Naive thymus-derived CD4-positive, alpha-beta T cell (primary cell): Measurements from ENCODE around the gene XKR7. TPM values are rescaled to one million over a fixed set of nuclear protein-coding genes. Genes with fewer than 3 reads are reported as not detected.

Source experiments
- ATAC-seq: fragments of 150-1000 bp; cut with Tn5 transposase; 2 replicates; pipeline ENCODE4 v1.10.0; 2021; ENCODE audit warnings: mild to moderate bottlenecking, moderate library complexity
- CTCF ChIA-PET: fragments of 350-600 bp; sonication (Branson Sonifier 250); formaldehyde crosslinking; loops from one replicate; lab custom pipeline; 2021; ENCODE audit warnings: antibody characterized with exemption; lab: Charles Lee
- POLR2A ChIA-PET: fragments of 350-600 bp; sonication (Branson Sonifier 250); formaldehyde crosslinking; loops from one replicate; lab custom pipeline; 2021; ENCODE audit warnings: antibody characterized with exemption, inconsistent platforms; lab: Charles Lee
- DNase-seq, 9 donors: peaks; one replicate each; pipeline versions ENCODE4 v3.0.0 to v3.0.0-alpha.2; 2020 to 2022; ENCODE audit warnings: mixed read lengths in 1 of 9
- H3K27ac ChIP-seq: one replicate; pipeline ENCODE4 v1.7.0; 2013; ENCODE audit warnings: mild to moderate bottlenecking, low read depth, low read length, moderate library complexity
- H3K27me3 ChIP-seq, 2 donors: one replicate each; pipeline ENCODE4 v1.7.0; 2013; ENCODE audit warnings: low read length in 2 of 2, mild to moderate bottlenecking in 2 of 2, moderate library complexity in 2 of 2; ENCODE audit not compliant: control insufficient read depth in 2 of 2, insufficient read depth in 2 of 2
- H3K36me3 ChIP-seq, 3 experiments: 1 replicate in 2 of 3; 2 replicates in 1 of 3; pipeline ENCODE4 v1.7.0; 2013; ENCODE audit warnings: low read length in 3 of 3, mild to moderate bottlenecking in 3 of 3, moderate library complexity in 1 of 3; ENCODE audit not compliant: insufficient read depth in 3 of 3, control insufficient read depth in 2 of 3
- H3K4me1 ChIP-seq, 2 donors: one replicate each; pipeline ENCODE4 v1.7.0; 2013; ENCODE audit warnings: low read length in 2 of 2, mild to moderate bottlenecking in 2 of 2, moderate library complexity in 1 of 2; ENCODE audit not compliant: control insufficient read depth in 2 of 2, insufficient read depth in 2 of 2
- H3K4me3 ChIP-seq: 2 replicates; pipeline ENCODE4 v1.7.0; 2013; ENCODE audit warnings: mild to moderate bottlenecking, low read length
- H3K9me3 ChIP-seq, 3 experiments: 1 replicate in 2 of 3; 2 replicates in 1 of 3; pipeline ENCODE4 v1.7.0; 2013; ENCODE audit warnings: low read length in 3 of 3; ENCODE audit not compliant: control insufficient read depth in 2 of 3
- H3K27ac Mint-ChIP-seq, 9 donors: one replicate each; pipeline ENCODE4 v1.8.0; 2020 to 2022; ENCODE audit warnings: mixed read lengths in 9 of 9, mild to moderate bottlenecking in 8 of 9, moderate library complexity in 5 of 9, inconsistent platforms in 2 of 9
- H3K27me3 Mint-ChIP-seq, 5 donors: one replicate each; pipeline ENCODE4 v1.8.0; 2021 to 2022; ENCODE audit warnings: mixed read lengths in 5 of 5, mild to moderate bottlenecking in 1 of 5
- H3K36me3 Mint-ChIP-seq, 5 donors: one replicate each; pipeline ENCODE4 v1.8.0; 2020 to 2022; ENCODE audit warnings: mixed read lengths in 5 of 5, mild to moderate bottlenecking in 3 of 5, inconsistent platforms in 1 of 5
- H3K4me1 Mint-ChIP-seq, 7 donors: one replicate each; pipeline ENCODE4 v1.8.0; 2020 to 2022; ENCODE audit warnings: mixed read lengths in 7 of 7, mild to moderate bottlenecking in 3 of 7, inconsistent platforms in 1 of 7
- H3K4me3 Mint-ChIP-seq, 10 donors: one replicate each; pipeline ENCODE4 v1.8.0; 2020 to 2022; ENCODE audit warnings: mild to moderate bottlenecking in 10 of 10, mixed read lengths in 10 of 10, moderate library complexity in 6 of 10, inconsistent platforms in 2 of 10
- H3K9me3 Mint-ChIP-seq, 11 donors: one replicate each; pipeline ENCODE4 v1.8.0; 2020 to 2022; ENCODE audit warnings: mixed read lengths in 11 of 11, mild to moderate bottlenecking in 4 of 11, inconsistent platforms in 1 of 11, moderate library complexity in 1 of 11
- intact Hi-C, 2 donors: fragments of 100-400 bp; cut with micrococcal nuclease; formaldehyde crosslinking; loops; one replicate each; pipeline ENCODE4 v1.15.1; 2023
- polyA plus RNA-seq, 2 donors: library from polyadenylated mRNA; unstranded; fragments of 300-500 nt; fragmentation: Illumina TruSeq; gene quantifications; one replicate each; pipeline ENCODE4 v1.2.3, GENCODE V29; 2021
- total RNA-seq, 6 experiments: library from RNA in 5 of 6; stranded (reverse) in 5 of 6; gene quantifications; 1 replicate in 5 of 6; 2 replicates in 1 of 6; pipeline ENCODE4 v1.2.3 and lab custom pipeline; 2021 to 2026

XKR7 gene
- total and polyA plus RNA-seq, 7 experiments from 2014 or later = 0.05 TPM; not detected in 6

DNA sequence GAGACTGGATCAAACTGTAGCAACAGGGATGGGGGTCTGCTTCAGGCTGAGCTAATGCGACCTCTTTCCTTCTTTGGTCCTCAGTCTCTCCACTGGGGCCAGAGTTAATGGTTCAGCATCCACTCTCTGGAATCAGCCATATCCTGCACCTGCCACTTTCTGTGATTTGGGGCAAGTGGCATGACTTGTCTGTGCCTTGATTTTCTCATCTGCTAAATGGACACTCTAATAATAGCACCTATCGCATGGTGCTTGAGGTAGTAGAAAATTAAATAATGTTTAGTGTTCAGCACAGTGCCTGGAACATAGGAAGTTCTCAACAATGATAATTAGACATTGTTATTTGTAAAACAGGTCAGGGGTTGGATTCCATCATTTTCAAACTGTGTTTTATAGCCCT, 6.3 kb downstream of the XKR7 start:
- no peaks in the 10 kb centered on the region for H3K9me3 ChIP-seq
- no peak overlapping the region for H3K4me3 ChIP-seq
- ChIA-PET POLR2A (no interaction called here), CTCF (no interaction called here)
- H3K4me3 Mint-ChIP-seq = no peak overlapping the region
- H3K9me3 Mint-ChIP-seq = peaks cover 0 to 4% (median 0%) of the 10 kb centered on the region in 11 donors
- peaks cover 17 to 66% (median 39%) of the 10 kb centered on the region in 5 donors for H3K27me3 Mint-ChIP-seq
- DNase-seq (no peak), ATAC-seq (no peak)
- peaks cover 0 to 2% (median 0%) of the 10 kb centered on the region in 7 donors for H3K4me1 Mint-ChIP-seq
- H3K27ac ChIP-seq = no peak overlapping the region
- H3K36me3 Mint-ChIP-seq = no peaks in the 10 kb centered on the region
- no peaks in the 10 kb centered on the region for H3K36me3 ChIP-seq
- no peaks in the 10 kb centered on the region for H3K27me3 ChIP-seq
- intact Hi-C loops = no loop called here
- H3K27ac Mint-ChIP-seq = no peak overlapping the region
- H3K4me1 ChIP-seq = no peaks in the 10 kb centered on the region

DNA sequence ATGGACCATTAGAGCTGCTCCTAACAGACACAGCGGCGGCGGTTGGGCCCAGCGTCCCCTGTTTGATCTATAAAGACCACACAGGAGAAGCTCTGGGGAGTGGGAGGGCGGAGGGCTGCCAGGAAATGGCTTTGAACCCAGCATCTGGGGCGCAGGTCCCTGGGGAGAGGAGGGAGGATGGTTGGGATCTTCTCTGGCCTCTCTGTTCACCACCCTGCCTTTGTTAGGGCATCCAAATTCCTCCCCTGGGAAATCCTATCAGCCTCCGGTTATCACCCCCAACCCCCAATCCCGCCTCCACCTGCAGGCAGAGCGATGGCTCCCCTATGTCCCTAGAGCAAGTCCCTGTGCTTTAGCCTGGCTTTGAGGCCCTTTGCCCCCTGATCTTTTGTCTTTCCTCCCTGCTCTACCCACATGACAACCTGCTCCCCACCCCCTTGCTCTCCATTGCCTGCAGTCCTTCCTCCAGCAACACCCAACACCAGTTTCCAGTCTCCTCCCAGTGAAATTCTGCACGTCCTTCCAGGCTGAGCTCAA, 7.1 kb downstream of the XKR7 start:
- Mint-ChIP-seq H3K4me1 (peaks cover 0 to 2% (median 0%) of the 10 kb centered on the region in 7 donors), H3K4me3 (no peak overlapping the region), H3K36me3 (no peaks in the 10 kb centered on the region), H3K27ac (no peak overlapping the region), H3K9me3 (peaks cover 0 to 4% (median 0%) of the 10 kb centered on the region in 11 donors), H3K27me3 (peaks cover 13 to 66% (median 36%) of the 10 kb centered on the region in 5 donors)
- Histone ChIP-seq H3K27me3 (no peaks in the 10 kb centered on the region), H3K27ac (no peak overlapping the region), H3K36me3 (no peaks in the 10 kb centered on the region), H3K4me1 (no peaks in the 10 kb centered on the region), H3K9me3 (no peaks in the 10 kb centered on the region), H3K4me3 (no peak overlapping the region)
- ChIA-PET CTCF (no interaction called here), POLR2A (no interaction called here)
- DNase-seq = no peak
- no peak for ATAC-seq
- intact Hi-C loops = no loop called here

DNA sequence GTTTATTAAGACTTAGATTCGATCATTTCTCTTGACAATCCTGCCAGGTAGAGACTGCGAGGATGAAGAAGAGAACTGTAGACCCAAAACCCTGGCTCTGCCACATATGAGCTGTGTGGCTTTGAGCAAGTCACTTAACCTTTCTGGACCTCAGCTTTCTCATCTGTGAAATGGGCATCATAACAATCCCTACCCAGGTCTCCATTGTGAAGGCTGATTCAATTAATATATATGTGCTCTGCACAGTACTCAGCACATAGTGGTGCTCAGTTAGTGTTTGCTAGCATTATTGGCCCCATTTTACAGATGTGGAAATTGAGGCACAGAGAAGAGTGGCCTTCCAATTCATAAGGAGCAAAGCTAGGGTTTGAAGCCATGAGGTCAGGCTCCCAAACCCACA, 7.9 kb downstream of the XKR7 start:
- DNase-seq (no peak), ATAC-seq (no peak)
- Mint-ChIP-seq H3K27ac (no peak overlapping the region), H3K9me3 (peaks cover 0 to 4% (median 0%) of the 10 kb centered on the region in 11 donors), H3K27me3 (peaks cover 8 to 58% (median 27%) of the 10 kb centered on the region in 5 donors), H3K36me3 (no peaks in the 10 kb centered on the region), H3K4me1 (no peaks in the 10 kb centered on the region), H3K4me3 (no peak overlapping the region)
- intact Hi-C loops = no loop called here
- Histone ChIP-seq H3K27ac (no peak overlapping the region), H3K9me3 (no peaks in the 10 kb centered on the region), H3K27me3 (no peaks in the 10 kb centered on the region), H3K4me3 (no peak overlapping the region), H3K36me3 (no peaks in the 10 kb centered on the region), H3K4me1 (no peaks in the 10 kb centered on the region)
- ChIA-PET POLR2A (no interaction called here), CTCF (no interaction called here)

DNA sequence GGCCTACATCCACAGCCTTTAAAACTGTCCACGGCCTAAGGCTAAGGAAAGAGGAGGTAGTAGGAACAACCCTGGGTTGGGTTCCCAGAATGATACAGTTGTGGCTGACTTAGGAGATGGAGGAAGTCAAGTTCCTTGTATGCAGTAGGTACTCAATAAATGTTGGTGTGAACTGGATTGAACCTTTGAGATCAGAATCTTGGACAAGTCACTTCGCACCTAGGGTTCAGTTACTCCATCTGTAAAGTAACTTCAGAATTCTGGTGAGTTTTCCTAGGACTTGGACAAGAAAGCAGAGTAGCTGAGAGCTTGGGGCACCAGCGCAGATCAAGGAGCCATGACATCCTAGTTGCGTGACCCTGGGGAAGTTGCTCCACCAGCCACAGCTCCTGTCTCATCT, 9.1 kb downstream of the XKR7 start:
- Mint-ChIP-seq H3K9me3 (peaks cover 0 to 5% (median 0%) of the 10 kb centered on the region in 11 donors), H3K27me3 (peaks cover 6 to 49% (median 28%) of the 10 kb centered on the region in 5 donors), H3K4me1 (peaks cover 0 to 2% (median 0%) of the 10 kb centered on the region in 7 donors), H3K27ac (no peak overlapping the region), H3K4me3 (no peak overlapping the region), H3K36me3 (no peaks in the 10 kb centered on the region)
- H3K36me3 ChIP-seq = no peaks in the 10 kb centered on the region
- no peak overlapping the region for H3K4me3 ChIP-seq
- DNase-seq = no peak
- no peaks in the 10 kb centered on the region for H3K4me1 ChIP-seq
- no peaks in the 10 kb centered on the region for H3K27me3 ChIP-seq
- no peak overlapping the region for H3K27ac ChIP-seq
- ATAC-seq = no peak
- intact Hi-C loops = no loop called here
- H3K9me3 ChIP-seq = no peaks in the 10 kb centered on the region
- POLR2A ChIA-PET = no interaction called here
- CTCF ChIA-PET = no interaction called here

DNA sequence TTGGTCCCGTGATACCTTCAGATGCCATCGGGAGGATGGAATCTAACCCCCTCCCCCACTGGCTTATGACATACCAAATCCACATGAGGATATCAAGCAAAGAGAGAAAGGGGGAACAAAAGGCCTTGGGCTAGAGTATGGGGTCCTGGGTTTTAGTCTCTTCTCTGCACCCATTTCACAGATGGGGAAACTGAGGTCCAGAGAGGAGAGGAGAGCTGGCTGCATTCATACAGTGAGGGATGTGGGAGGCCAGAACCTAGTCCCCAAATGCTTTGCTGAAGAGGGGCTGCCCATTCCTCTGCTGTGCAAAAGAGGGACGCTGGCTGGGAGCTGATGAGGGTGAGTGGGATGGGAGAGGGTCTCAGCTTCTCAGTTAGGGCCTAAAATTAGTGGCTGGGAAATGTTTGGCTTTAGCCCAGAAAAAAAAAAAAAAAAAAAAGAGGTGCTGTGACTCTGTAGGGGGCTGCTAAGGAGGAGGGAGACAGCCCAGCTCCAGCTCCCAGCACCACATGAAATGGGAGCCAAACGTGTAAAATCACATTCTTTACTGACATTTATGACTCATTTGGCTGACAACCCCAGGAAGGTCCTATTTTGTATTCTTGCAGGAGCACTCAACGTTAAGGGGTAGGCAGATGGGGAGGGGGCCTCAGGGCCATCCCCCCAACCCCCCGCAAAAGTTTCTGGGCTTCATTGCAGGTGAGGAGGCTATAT, 11.9 kb downstream of the XKR7 start:
- Mint-ChIP-seq H3K27ac (no peak overlapping the region), H3K27me3 (peaks cover 9 to 30% (median 25%) of the 10 kb centered on the region in 5 donors), H3K4me1 (peaks cover 0 to 2% (median 0%) of the 10 kb centered on the region in 7 donors), H3K36me3 (no peaks in the 10 kb centered on the region), H3K9me3 (peaks cover 0 to 5% (median 0%) of the 10 kb centered on the region in 11 donors), H3K4me3 (no peak overlapping the region)
- DNase-seq (no peak), ATAC-seq (no peak)
- H3K9me3 ChIP-seq = no peaks in the 10 kb centered on the region
- intact Hi-C loops = no loop called here
- H3K4me1 ChIP-seq = no peaks in the 10 kb centered on the region
- no peak overlapping the region for H3K4me3 ChIP-seq
- H3K27me3 ChIP-seq = no peaks in the 10 kb centered on the region
- no peak overlapping the region for H3K27ac ChIP-seq
- no peaks in the 10 kb centered on the region for H3K36me3 ChIP-seq
- POLR2A ChIA-PET = no interaction called here
- CTCF ChIA-PET = no interaction called here

DNA sequence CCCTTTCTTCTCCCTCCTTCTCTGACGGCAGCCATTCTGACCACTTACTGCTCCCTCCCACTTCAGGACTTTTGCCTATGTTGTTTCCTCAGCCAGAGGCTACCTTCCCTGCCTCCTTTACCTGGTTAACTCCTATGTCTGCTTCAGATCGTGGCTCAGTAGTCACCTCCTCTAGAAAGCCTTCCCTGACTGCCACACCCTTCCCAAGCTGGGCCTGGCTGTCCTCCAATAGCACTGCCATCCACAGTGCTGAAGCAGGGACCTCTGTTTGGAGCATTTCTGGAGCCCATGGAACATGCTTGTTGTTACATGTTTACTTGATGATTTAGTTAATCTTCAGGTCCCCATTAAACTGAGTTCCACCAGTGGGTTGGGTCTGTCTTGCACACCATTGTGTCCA, 13.8 kb downstream of the XKR7 start:
- Histone ChIP-seq H3K27me3 (no peaks in the 10 kb centered on the region), H3K9me3 (no peaks in the 10 kb centered on the region), H3K27ac (no peak overlapping the region), H3K36me3 (no peaks in the 10 kb centered on the region), H3K4me3 (no peak overlapping the region), H3K4me1 (no peaks in the 10 kb centered on the region)
- Mint-ChIP-seq H3K9me3 (peaks cover 0 to 2% (median 0%) of the 10 kb centered on the region in 11 donors), H3K27ac (no peak overlapping the region), H3K4me3 (no peak overlapping the region), H3K27me3 (peaks cover 6 to 23% (median 18%) of the 10 kb centered on the region in 5 donors), H3K4me1 (peaks cover 0 to 2% (median 0%) of the 10 kb centered on the region in 7 donors), H3K36me3 (no peaks in the 10 kb centered on the region)
- intact Hi-C loops = no loop called here
- ChIA-PET CTCF (no interaction called here), POLR2A (no interaction called here)
- no peak for DNase-seq
- no peak for ATAC-seq
